H1 (cell line): ENCODE results near the gene SLC5A2. TPM values are rescaled to one million over a fixed set of nuclear protein-coding genes. Genes with fewer than 3 reads are reported as not detected.

Experiments
- CTCF ChIA-PET: fragments of 300-600 bp; sonication (Branson Sonifier 250); formaldehyde crosslinking; loops from one replicate; lab custom pipeline; 2021; ENCODE audit not compliant: partially characterized antibody; lab: Charles Lee
- POLR2A ChIA-PET: fragments of 300-600 bp; sonication (Branson Sonifier 250); formaldehyde crosslinking; loops from one replicate; lab custom pipeline; 2021; ENCODE audit warnings: inconsistent platforms; ENCODE audit not compliant: partially characterized antibody; lab: Charles Lee
- DNase-seq, 2 experiments: peaks; one replicate each; pipeline versions ENCODE4 v3.0.0 to v3.0.0-alpha.2; 2010 to 2022; ENCODE audit warnings: low spot score in 2 of 2, low read depth in 1 of 2, mixed read lengths in 1 of 2
- FAIRE-seq: peaks from 2 replicates; lab custom pipeline; 2011; peaks lifted over from hg19 to GRCh38; lab: Jason Lieb, UNC
- H2AFZ ChIP-seq: 2 replicates; pipeline ENCODE4 v1.8.1; 2012; ENCODE audit warnings: low read length, inconsistent platforms
- H2AK5ac ChIP-seq: 2 replicates; pipeline ENCODE4 v1.6.1; 2013; ENCODE audit warnings: low read depth, low read length
- H2BK120ac ChIP-seq: replicated peaks from 2 replicates; pipeline ENCODE3; 2013; ENCODE audit warnings: low read depth, low read length, inconsistent platforms
- H2BK12ac ChIP-seq: 2 replicates; pipeline ENCODE4 v1.6.1; 2013; ENCODE audit warnings: low read depth, low read length
- H2BK15ac ChIP-seq: 2 replicates; pipeline ENCODE4 v1.6.1; 2013; ENCODE audit warnings: low read length
- H2BK20ac ChIP-seq: 2 replicates; pipeline ENCODE4 v1.6.1; 2013; ENCODE audit warnings: low read length
- H2BK5ac ChIP-seq: 2 replicates; pipeline ENCODE4 v1.6.1; 2013; ENCODE audit warnings: low read depth, low read length
- H3K14ac ChIP-seq: 2 replicates; pipeline ENCODE4 v1.6.1; 2013; ENCODE audit warnings: inconsistent platforms; ENCODE audit not compliant: insufficient read length
- H3K18ac ChIP-seq: 2 replicates; pipeline ENCODE4 v1.6.1; 2013; ENCODE audit warnings: low read length; ENCODE audit errors: extremely low read depth
- H3K23ac ChIP-seq: 2 replicates; pipeline ENCODE4 v1.6.1; 2013; ENCODE audit warnings: inconsistent platforms; ENCODE audit not compliant: insufficient read length
- H3K23me2 ChIP-seq: 2 replicates; pipeline ENCODE4 v1.6.1; 2013; ENCODE audit warnings: low read depth, low read length
- H3K27ac ChIP-seq: 2 replicates; pipeline ENCODE4 v1.6.1; 2011; ENCODE audit warnings: low read depth, low read length, inconsistent platforms
- H3K27me3 ChIP-seq, 4 experiments: replicated peaks in 1 of 4; 1 replicate in 1 of 4; 2 replicates in 3 of 4; pipeline versions ENCODE4 v1.6.1 to v1.8.1; 2011 to 2013; ENCODE audit warnings: low read length in 3 of 4, mild to moderate bottlenecking in 3 of 4, inconsistent platforms in 2 of 4, mixed read lengths in 2 of 4, moderate library complexity in 1 of 4; ENCODE audit not compliant: control insufficient read depth in 3 of 4, insufficient read depth in 3 of 4; ENCODE audit errors: extremely low read depth in 1 of 4
- H3K36me3 ChIP-seq, 4 experiments: 2 replicates each; pipeline versions ENCODE4 v1.6.1 to v1.8.1; 2011 to 2013; ENCODE audit warnings: mild to moderate bottlenecking in 4 of 4, low read length in 3 of 4, moderate library complexity in 2 of 4, control low read depth in 1 of 4, inconsistent platforms in 1 of 4; ENCODE audit not compliant: insufficient read depth in 4 of 4, control insufficient read depth in 2 of 4
- H3K4ac ChIP-seq: replicated peaks from 2 replicates; pipeline ENCODE3; 2013; ENCODE audit warnings: low read length, low read depth, mixed read lengths, inconsistent platforms; ENCODE audit not compliant: insufficient read length
- H3K4me1 ChIP-seq, 4 experiments: replicated peaks in 1 of 4; 1 replicate in 1 of 4; 2 replicates in 3 of 4; pipeline versions ENCODE4 v1.6.1 to v1.8.1; 2011 to 2013; ENCODE audit warnings: low read length in 3 of 4, inconsistent platforms in 2 of 4, mixed read lengths in 1 of 4; ENCODE audit not compliant: insufficient read depth in 4 of 4, control insufficient read depth in 3 of 4
- H3K4me2 ChIP-seq, 2 experiments: 2 replicates each; pipeline versions ENCODE4 v1.6.1 to v1.8.1; 2011 to 2013; ENCODE audit warnings: low read depth in 2 of 2, low read length in 2 of 2, control low read depth in 1 of 2, inconsistent platforms in 1 of 2, mild to moderate bottlenecking in 1 of 2; ENCODE audit not compliant: insufficient read depth in 1 of 2
- H3K4me3 ChIP-seq, 4 experiments: fragments of 200-600, 300-600 bp in 1 of 4; sonication (generic), shearing (Covaris generic), sonication (Bioruptor Twin) in 1 of 4; 2 replicates each; pipeline versions ENCODE4 v1.5.1 to v1.8.1; 2011 to 2016; ENCODE audit warnings: low read length in 4 of 4, low read depth in 3 of 4, control low read depth in 2 of 4, inconsistent platforms in 2 of 4, mild to moderate bottlenecking in 2 of 4, mixed read lengths in 1 of 4, moderate library complexity in 1 of 4; ENCODE audit not compliant: insufficient read depth in 2 of 4; ENCODE audit errors: extremely low read depth in 1 of 4
- H3K56ac ChIP-seq: replicated peaks from 2 replicates; pipeline ENCODE3; 2013; ENCODE audit warnings: low read depth, mild to moderate bottlenecking, mixed read lengths, low read length, inconsistent platforms; ENCODE audit not compliant: insufficient read length
- H3K79me1 ChIP-seq: 2 replicates; pipeline ENCODE4 v1.6.1; 2013; ENCODE audit warnings: low read depth, low read length, control low read depth
- H3K79me2 ChIP-seq, 2 experiments: 2 replicates each; pipeline versions ENCODE4 v1.6.1 to v1.8.1; 2012 to 2013; ENCODE audit warnings: low read length in 2 of 2, mild to moderate bottlenecking in 2 of 2, inconsistent platforms in 1 of 2; ENCODE audit not compliant: insufficient read depth in 2 of 2, control insufficient read depth in 1 of 2
- H3K9ac ChIP-seq, 4 experiments: replicated peaks in 1 of 4; 1 replicate in 1 of 4; 2 replicates in 3 of 4; pipeline versions ENCODE4 v1.6.1 to v1.8.1; 2011 to 2013; ENCODE audit warnings: low read depth in 3 of 4, low read length in 3 of 4, control low read depth in 2 of 4, mild to moderate bottlenecking in 2 of 4, moderate library complexity in 2 of 4, inconsistent platforms in 1 of 4; ENCODE audit errors: extremely low read depth in 1 of 4
- H3K9me3 ChIP-seq, 2 experiments: 2 replicates each; pipeline versions ENCODE4 v1.6.1 to v1.8.1; 2012 to 2013; ENCODE audit warnings: mild to moderate bottlenecking in 2 of 2, moderate library complexity in 2 of 2, control low read depth in 1 of 2, inconsistent platforms in 1 of 2, low read depth in 1 of 2, low read length in 1 of 2, mixed read lengths in 1 of 2; ENCODE audit not compliant: insufficient read depth in 2 of 2
- H4K20me1 ChIP-seq, 2 experiments: replicated peaks in 1 of 2; 2 replicates each; pipeline versions ENCODE3 to v1.8.1; 2011 to 2013; ENCODE audit warnings: inconsistent platforms in 2 of 2, low read length in 2 of 2, mild to moderate bottlenecking in 1 of 2; ENCODE audit not compliant: insufficient read depth in 2 of 2, control insufficient read depth in 1 of 2
- H4K5ac ChIP-seq: 2 replicates; pipeline ENCODE4 v1.6.1; 2013; ENCODE audit warnings: low read length, low read depth, mixed read lengths, inconsistent platforms; ENCODE audit not compliant: insufficient read length
- H4K8ac ChIP-seq: 2 replicates; pipeline ENCODE4 v1.8.0; 2013; ENCODE audit warnings: mild to moderate bottlenecking, moderate library complexity, low read length, inconsistent platforms; ENCODE audit not compliant: insufficient read depth; ENCODE audit errors: extremely low read depth
- H4K91ac ChIP-seq: replicated peaks from 2 replicates; pipeline ENCODE3; 2013; ENCODE audit warnings: low read length, mixed read lengths, inconsistent platforms; ENCODE audit not compliant: insufficient read length
- CTBP2 ChIP-seq: IDR thresholded peaks from 2 replicates; pipeline ENCODE4 v1.7.0; 2011; ENCODE audit warnings: borderline replicate concordance, mild to moderate bottlenecking, moderate library complexity, mixed read lengths, low read length; ENCODE audit not compliant: insufficient read depth, insufficient read length
- E2F6 ChIP-seq: IDR thresholded peaks from 2 replicates; pipeline ENCODE4 v1.6.1; 2012; ENCODE audit warnings: inconsistent platforms
- JUN ChIP-seq: IDR thresholded peaks from 2 replicates; pipeline ENCODE4 v1.6.1; 2011; ENCODE audit warnings: low read depth, mild to moderate bottlenecking, improper control_type of control experiment, low read length
- JUND ChIP-seq: IDR thresholded peaks from 2 replicates; pipeline ENCODE4 v1.6.1; 2011; ENCODE audit warnings: mild to moderate bottlenecking, improper control_type of control experiment, low read length
- POLR2A ChIP-seq, 2 experiments: IDR thresholded peaks; 1 replicate in 1 of 2; 2 replicates in 1 of 2; pipeline ENCODE4 v1.6.1; 2011; ENCODE audit warnings: low read depth in 2 of 2, low read length in 2 of 2, mild to moderate bottlenecking in 2 of 2; ENCODE audit errors: control extremely low read depth in 1 of 2
- RAD21 ChIP-seq, 2 experiments: IDR thresholded peaks in 1 of 2; conservative IDR thresholded peaks in 1 of 2; 2 replicates each; pipeline ENCODE4 v1.6.1; 2011; ENCODE audit warnings: low read depth in 2 of 2, low read length in 2 of 2, improper control_type of control experiment in 1 of 2, inconsistent platforms in 1 of 2, mild to moderate bottlenecking in 1 of 2, moderate library complexity in 1 of 2
- RBBP5 ChIP-seq: IDR thresholded peaks from 2 replicates; pipeline ENCODE4 v1.7.1; 2012; ENCODE audit warnings: low read depth, mild to moderate bottlenecking, inconsistent platforms, low read length, moderate library complexity, borderline replicate concordance
- SRF ChIP-seq: IDR thresholded peaks from 2 replicates; pipeline ENCODE4 v1.6.1; 2011; ENCODE audit warnings: mild to moderate bottlenecking, low read depth, low read length, moderate library complexity
- TAF1 ChIP-seq: IDR thresholded peaks from 2 replicates; pipeline ENCODE4 v1.6.1; 2011; ENCODE audit warnings: mild to moderate bottlenecking, low read depth, low read length
- TCF12 ChIP-seq: IDR thresholded peaks from 2 replicates; pipeline ENCODE4 v1.6.1; 2011; ENCODE audit warnings: low read depth, mild to moderate bottlenecking, low read length
- WGBS, 2 experiments: shearing (Covaris generic) in 1 of 2; methylation state at CpG; one replicate each; pipeline versions ENCODE4 v1.1.6 to v1.1.7; 2013 to 2015; ENCODE audit warnings: low lambda C conversion rate in 2 of 2, mixed read lengths in 2 of 2, inconsistent platforms in 1 of 2, low coverage in 1 of 2, missing lambda C conversion rate in 1 of 2; ENCODE audit not compliant: insufficient replicate concordance in 2 of 2, insufficient coverage in 1 of 2, insufficient read length in 1 of 2; ENCODE audit errors: extremely low coverage in 1 of 2, missing lambda C conversion rate in 1 of 2; 5-methylcytosine and 5-hydroxymethylcytosine counted together
- polyA plus RNA-seq, 7 experiments: library from polyadenylated mRNA; depleted of rRNA in 3 of 7; stranded (reverse) in 5 of 7; unstranded in 2 of 7; fragments of >200 nt in 5 of 7; fragments of 200-250 nt in 2 of 7; gene quantifications; 1 replicate in 5 of 7; 2 replicates in 1 of 7; 4 replicates in 1 of 7; pipeline versions ENCODE4 v1.2.1 to v1.2.3, GENCODE V29; 2011 to 2013; ENCODE audit warnings: missing spikeins in 2 of 7, mixed read lengths in 2 of 7
- total RNA-seq: library from RNA; stranded (reverse); fragmentation: NEBNext Ultra II Directional; extraction: Animal tissue kit (Norgen Biotek cat#: 25700); gene quantifications from 2 replicates; pipeline ENCODE4 v1.2.1, GENCODE V29; 2021

Gene SLC5A2
- total and polyA plus RNA-seq, 2 of the 8 experiments (the other 6 are each of a cell fraction or from before 2014, with no cell fraction given): 0.56 to 4.4 TPM

DNA sequence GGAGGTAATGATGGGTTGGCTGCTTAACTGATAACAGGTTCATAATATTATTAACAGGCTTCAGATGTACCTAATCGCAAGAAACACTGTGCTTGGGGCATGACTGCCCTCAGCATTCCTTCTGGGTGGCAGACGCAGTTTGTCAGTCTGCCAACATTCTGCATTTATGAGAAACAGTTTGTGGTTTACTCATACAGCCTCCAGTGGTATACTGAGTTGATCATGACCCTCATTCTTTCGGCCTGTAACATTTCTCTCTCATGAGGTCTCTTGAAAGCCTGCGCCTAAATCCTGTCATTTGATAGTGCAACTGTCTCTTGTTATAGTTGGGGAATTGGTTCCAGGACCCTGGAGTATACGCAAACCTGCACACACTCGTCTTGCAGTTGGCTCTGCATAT, 30.2 kb downstream of the SLC5A2 start:
- Histone ChIP-seq H3K4me1 (peaks cover 0 to 4% (median 2%) of the 10 kb centered on the region in 4 experiments; a peak in 3 of 7 replicates), H3K4me2 (no peak overlapping the region), H3K23me2 (no peaks in the 10 kb centered on the region), H2BK120ac (no peak overlapping the region), H3K14ac (no peak overlapping the region), H2BK15ac (no peak overlapping the region), H3K27ac (no peak overlapping the region), H3K4me3 (no peak overlapping the region), H2BK20ac (no peak overlapping the region), H3K27me3 (no peaks in the 10 kb centered on the region), H4K20me1 (no peaks in the 10 kb centered on the region), H3K23ac (no peak overlapping the region), H2AFZ (no peak overlapping the region), H4K5ac (no peak overlapping the region), H3K18ac (no peak overlapping the region), H3K79me1 (no peaks in the 10 kb centered on the region), H3K9ac (no peak overlapping the region), H3K79me2 (no peaks in the 10 kb centered on the region), H3K9me3 (no peaks in the 10 kb centered on the region), H2BK12ac (no peak overlapping the region), H2AK5ac (no peak overlapping the region), H4K91ac (no peak overlapping the region), H3K36me3 (no peaks in the 10 kb centered on the region), H3K4ac (no peak overlapping the region), H2BK5ac (no peak overlapping the region), H3K56ac (no peak overlapping the region), H4K8ac (no peak overlapping the region)
- DNase-seq (no peak), FAIRE-seq (no peak)
- ChIA-PET POLR2A (interaction anchor here (0.6 kb wide), 1 partner anchor 263 kb away, joined by 4 read pairs; no protein-coding TSS in a partner anchor), CTCF (interaction anchor here (1.2 to 1.6 kb wide), 2 partner anchors 35 to 195 kb away, joined by 3 read pairs; no protein-coding TSS in a partner anchor)
- 82% methylated on average over 6 of the region's 6 CpGs; no CpG with 5 or more reads in 1 of the 2 experiments for WGBS, 2 experiments
- TF ChIP-seq JUN: no peak
- no peak for TF ChIP-seq RAD21 (IDR thresholded peaks at IDR 0.05 in 1 of 2, conservative IDR thresholded peaks at IDR 0.05 in 1 of 2; ENCODE audit: low read depth in 2 of 2, low read length in 2 of 2)
- no peak for TF ChIP-seq TCF12
- no peak for TF ChIP-seq SRF
- no peak for TF ChIP-seq POLR2A (IDR thresholded peaks at IDR 0.05; ENCODE audit: control extremely low read depth in 1 of 2, low read depth in 2 of 2, low read length in 2 of 2)
- TF ChIP-seq RBBP5: no peak
- TF ChIP-seq E2F6: no peak
- no peak for TF ChIP-seq TAF1
- TF ChIP-seq CTBP2: no peak
- TF ChIP-seq JUND: no peak
